H1 (cell line): Measurements from ENCODE around the gene THBS3. TPM values are rescaled to one million over a fixed set of nuclear protein-coding genes. Genes with fewer than 3 reads are reported as not detected.
A peak's percentile ranks its signal among the peaks of the same experiment; 100 is the strongest.

ENCODE experiments used
- CTCF ChIA-PET: fragments of 300-600 bp; sonication (Branson Sonifier 250); formaldehyde crosslinking; loops from one replicate; lab custom pipeline; 2021; ENCODE audit not compliant: partially characterized antibody; lab: Charles Lee
- POLR2A ChIA-PET: fragments of 300-600 bp; sonication (Branson Sonifier 250); formaldehyde crosslinking; loops from one replicate; lab custom pipeline; 2021; ENCODE audit warnings: inconsistent platforms; ENCODE audit not compliant: partially characterized antibody; lab: Charles Lee
- DNase-seq, 2 experiments: peaks; one replicate each; pipeline versions ENCODE4 v3.0.0 to v3.0.0-alpha.2; 2010 to 2022; ENCODE audit warnings: low spot score in 2 of 2, low read depth in 1 of 2, mixed read lengths in 1 of 2
- FAIRE-seq: peaks from 2 replicates; lab custom pipeline; 2011; peaks lifted over from hg19 to GRCh38; lab: Jason Lieb, UNC
- H2AFZ ChIP-seq: 2 replicates; pipeline ENCODE4 v1.8.1; 2012; ENCODE audit warnings: low read length, inconsistent platforms
- H2AK5ac ChIP-seq: 2 replicates; pipeline ENCODE4 v1.6.1; 2013; ENCODE audit warnings: low read depth, low read length
- H2BK120ac ChIP-seq: replicated peaks from 2 replicates; pipeline ENCODE3; 2013; ENCODE audit warnings: low read depth, low read length, inconsistent platforms
- H2BK12ac ChIP-seq: 2 replicates; pipeline ENCODE4 v1.6.1; 2013; ENCODE audit warnings: low read depth, low read length
- H2BK15ac ChIP-seq: 2 replicates; pipeline ENCODE4 v1.6.1; 2013; ENCODE audit warnings: low read length
- H2BK20ac ChIP-seq: 2 replicates; pipeline ENCODE4 v1.6.1; 2013; ENCODE audit warnings: low read length
- H2BK5ac ChIP-seq: 2 replicates; pipeline ENCODE4 v1.6.1; 2013; ENCODE audit warnings: low read depth, low read length
- H3K14ac ChIP-seq: 2 replicates; pipeline ENCODE4 v1.6.1; 2013; ENCODE audit warnings: inconsistent platforms; ENCODE audit not compliant: insufficient read length
- H3K18ac ChIP-seq: 2 replicates; pipeline ENCODE4 v1.6.1; 2013; ENCODE audit warnings: low read length; ENCODE audit errors: extremely low read depth
- H3K23ac ChIP-seq: 2 replicates; pipeline ENCODE4 v1.6.1; 2013; ENCODE audit warnings: inconsistent platforms; ENCODE audit not compliant: insufficient read length
- H3K23me2 ChIP-seq: 2 replicates; pipeline ENCODE4 v1.6.1; 2013; ENCODE audit warnings: low read depth, low read length
- H3K27ac ChIP-seq: 2 replicates; pipeline ENCODE4 v1.6.1; 2011; ENCODE audit warnings: low read depth, low read length, inconsistent platforms
- H3K27me3 ChIP-seq, 4 experiments: replicated peaks in 1 of 4; 1 replicate in 1 of 4; 2 replicates in 3 of 4; pipeline versions ENCODE4 v1.6.1 to v1.8.1; 2011 to 2013; ENCODE audit warnings: low read length in 3 of 4, mild to moderate bottlenecking in 3 of 4, inconsistent platforms in 2 of 4, mixed read lengths in 2 of 4, moderate library complexity in 1 of 4; ENCODE audit not compliant: control insufficient read depth in 3 of 4, insufficient read depth in 3 of 4; ENCODE audit errors: extremely low read depth in 1 of 4
- H3K36me3 ChIP-seq, 4 experiments: 2 replicates each; pipeline versions ENCODE4 v1.6.1 to v1.8.1; 2011 to 2013; ENCODE audit warnings: mild to moderate bottlenecking in 4 of 4, low read length in 3 of 4, moderate library complexity in 2 of 4, control low read depth in 1 of 4, inconsistent platforms in 1 of 4; ENCODE audit not compliant: insufficient read depth in 4 of 4, control insufficient read depth in 2 of 4
- H3K4ac ChIP-seq: replicated peaks from 2 replicates; pipeline ENCODE3; 2013; ENCODE audit warnings: low read length, low read depth, mixed read lengths, inconsistent platforms; ENCODE audit not compliant: insufficient read length
- H3K4me1 ChIP-seq, 4 experiments: replicated peaks in 1 of 4; 1 replicate in 1 of 4; 2 replicates in 3 of 4; pipeline versions ENCODE4 v1.6.1 to v1.8.1; 2011 to 2013; ENCODE audit warnings: low read length in 3 of 4, inconsistent platforms in 2 of 4, mixed read lengths in 1 of 4; ENCODE audit not compliant: insufficient read depth in 4 of 4, control insufficient read depth in 3 of 4
- H3K4me2 ChIP-seq, 2 experiments: 2 replicates each; pipeline versions ENCODE4 v1.6.1 to v1.8.1; 2011 to 2013; ENCODE audit warnings: low read depth in 2 of 2, low read length in 2 of 2, control low read depth in 1 of 2, inconsistent platforms in 1 of 2, mild to moderate bottlenecking in 1 of 2; ENCODE audit not compliant: insufficient read depth in 1 of 2
- H3K4me3 ChIP-seq, 4 experiments: fragments of 200-600, 300-600 bp in 1 of 4; sonication (generic), shearing (Covaris generic), sonication (Bioruptor Twin) in 1 of 4; 2 replicates each; pipeline versions ENCODE4 v1.5.1 to v1.8.1; 2011 to 2016; ENCODE audit warnings: low read length in 4 of 4, low read depth in 3 of 4, control low read depth in 2 of 4, inconsistent platforms in 2 of 4, mild to moderate bottlenecking in 2 of 4, mixed read lengths in 1 of 4, moderate library complexity in 1 of 4; ENCODE audit not compliant: insufficient read depth in 2 of 4; ENCODE audit errors: extremely low read depth in 1 of 4
- H3K56ac ChIP-seq: replicated peaks from 2 replicates; pipeline ENCODE3; 2013; ENCODE audit warnings: low read depth, mild to moderate bottlenecking, mixed read lengths, low read length, inconsistent platforms; ENCODE audit not compliant: insufficient read length
- H3K79me1 ChIP-seq: 2 replicates; pipeline ENCODE4 v1.6.1; 2013; ENCODE audit warnings: low read depth, low read length, control low read depth
- H3K79me2 ChIP-seq, 2 experiments: 2 replicates each; pipeline versions ENCODE4 v1.6.1 to v1.8.1; 2012 to 2013; ENCODE audit warnings: low read length in 2 of 2, mild to moderate bottlenecking in 2 of 2, inconsistent platforms in 1 of 2; ENCODE audit not compliant: insufficient read depth in 2 of 2, control insufficient read depth in 1 of 2
- H3K9ac ChIP-seq, 4 experiments: replicated peaks in 1 of 4; 1 replicate in 1 of 4; 2 replicates in 3 of 4; pipeline versions ENCODE4 v1.6.1 to v1.8.1; 2011 to 2013; ENCODE audit warnings: low read depth in 3 of 4, low read length in 3 of 4, control low read depth in 2 of 4, mild to moderate bottlenecking in 2 of 4, moderate library complexity in 2 of 4, inconsistent platforms in 1 of 4; ENCODE audit errors: extremely low read depth in 1 of 4
- H3K9me3 ChIP-seq, 2 experiments: 2 replicates each; pipeline versions ENCODE4 v1.6.1 to v1.8.1; 2012 to 2013; ENCODE audit warnings: mild to moderate bottlenecking in 2 of 2, moderate library complexity in 2 of 2, control low read depth in 1 of 2, inconsistent platforms in 1 of 2, low read depth in 1 of 2, low read length in 1 of 2, mixed read lengths in 1 of 2; ENCODE audit not compliant: insufficient read depth in 2 of 2
- H4K20me1 ChIP-seq, 2 experiments: replicated peaks in 1 of 2; 2 replicates each; pipeline versions ENCODE3 to v1.8.1; 2011 to 2013; ENCODE audit warnings: inconsistent platforms in 2 of 2, low read length in 2 of 2, mild to moderate bottlenecking in 1 of 2; ENCODE audit not compliant: insufficient read depth in 2 of 2, control insufficient read depth in 1 of 2
- H4K5ac ChIP-seq: 2 replicates; pipeline ENCODE4 v1.6.1; 2013; ENCODE audit warnings: low read length, low read depth, mixed read lengths, inconsistent platforms; ENCODE audit not compliant: insufficient read length
- H4K8ac ChIP-seq: 2 replicates; pipeline ENCODE4 v1.8.0; 2013; ENCODE audit warnings: mild to moderate bottlenecking, moderate library complexity, low read length, inconsistent platforms; ENCODE audit not compliant: insufficient read depth; ENCODE audit errors: extremely low read depth
- H4K91ac ChIP-seq: replicated peaks from 2 replicates; pipeline ENCODE3; 2013; ENCODE audit warnings: low read length, mixed read lengths, inconsistent platforms; ENCODE audit not compliant: insufficient read length
- BACH1 ChIP-seq: IDR thresholded peaks from 2 replicates; pipeline ENCODE4 v1.6.1; 2012; ENCODE audit warnings: low read length, improper control_type of control experiment
- GTF2F1 ChIP-seq: IDR thresholded peaks from 2 replicates; pipeline ENCODE4 v1.6.1; 2012; ENCODE audit warnings: low read depth, low read length, improper control_type of control experiment, borderline replicate concordance
- HDAC2 ChIP-seq, 2 experiments: fragments of 300-600 bp in 1 of 2; sonication (generic) in 1 of 2; IDR thresholded peaks; 2 replicates each; pipeline ENCODE4 v1.6.1; 2011 to 2012; ENCODE audit warnings: low read depth in 2 of 2, low read length in 2 of 2, mild to moderate bottlenecking in 2 of 2, moderate library complexity in 2 of 2, borderline replicate concordance in 1 of 2, inconsistent platforms in 1 of 2
- MAFK ChIP-seq: IDR thresholded peaks from 2 replicates; pipeline ENCODE4 v1.6.1; 2012; ENCODE audit warnings: low read depth, mild to moderate bottlenecking, improper control_type of control experiment, low read length
- PHF8 ChIP-seq: fragments of 200-600 bp; sonication (generic); conservative IDR thresholded peaks from 2 replicates; pipeline ENCODE4 v1.7.1; 2012; ENCODE audit warnings: low read depth, mild to moderate bottlenecking, inconsistent platforms, low read length, moderate library complexity
- RXRA ChIP-seq: IDR thresholded peaks from 2 replicates; pipeline ENCODE4 v1.6.1; 2011; ENCODE audit warnings: low read depth, mild to moderate bottlenecking, low read length, moderate library complexity; ENCODE audit not compliant: insufficient read depth
- SRF ChIP-seq: IDR thresholded peaks from 2 replicates; pipeline ENCODE4 v1.6.1; 2011; ENCODE audit warnings: mild to moderate bottlenecking, low read depth, low read length, moderate library complexity
- TAF7 ChIP-seq: optimal IDR thresholded peaks from 2 replicates; pipeline ENCODE3; 2011; ENCODE audit warnings: low read depth, mild to moderate bottlenecking, inconsistent platforms, low read length, moderate library complexity, borderline replicate concordance
- TEAD4 ChIP-seq: IDR thresholded peaks from 2 replicates; pipeline ENCODE4 v1.6.1; 2012; ENCODE audit warnings: low read depth, low read length, inconsistent platforms, mixed read lengths
- USF2 ChIP-seq: IDR thresholded peaks from 2 replicates; pipeline ENCODE4 v1.6.1; 2011; ENCODE audit warnings: low read length, improper control_type of control experiment
- YY1 ChIP-seq: IDR thresholded peaks from 2 replicates; pipeline ENCODE4 v1.6.1; 2011; ENCODE audit warnings: low read depth, mild to moderate bottlenecking, low read length
- WGBS, 2 experiments: shearing (Covaris generic) in 1 of 2; methylation state at CpG; one replicate each; pipeline versions ENCODE4 v1.1.6 to v1.1.7; 2013 to 2015; ENCODE audit warnings: low lambda C conversion rate in 2 of 2, mixed read lengths in 2 of 2, inconsistent platforms in 1 of 2, low coverage in 1 of 2, missing lambda C conversion rate in 1 of 2; ENCODE audit not compliant: insufficient replicate concordance in 2 of 2, insufficient coverage in 1 of 2, insufficient read length in 1 of 2; ENCODE audit errors: extremely low coverage in 1 of 2, missing lambda C conversion rate in 1 of 2; 5-methylcytosine and 5-hydroxymethylcytosine counted together
- polyA plus RNA-seq, 7 experiments: library from polyadenylated mRNA; depleted of rRNA in 3 of 7; stranded (reverse) in 5 of 7; unstranded in 2 of 7; fragments of >200 nt in 5 of 7; fragments of 200-250 nt in 2 of 7; gene quantifications; 1 replicate in 5 of 7; 2 replicates in 1 of 7; 4 replicates in 1 of 7; pipeline versions ENCODE4 v1.2.1 to v1.2.3, GENCODE V29; 2011 to 2013; ENCODE audit warnings: missing spikeins in 2 of 7, mixed read lengths in 2 of 7
- total RNA-seq: library from RNA; stranded (reverse); fragmentation: NEBNext Ultra II Directional; extraction: Animal tissue kit (Norgen Biotek cat#: 25700); gene quantifications from 2 replicates; pipeline ENCODE4 v1.2.1, GENCODE V29; 2021

THBS3 gene
- total and polyA plus RNA-seq, 2 of the 8 experiments (the other 6 are each of a cell fraction or from before 2014, with no cell fraction given), result 3.0 to 3.5 TPM

- Histone ChIP-seq H3K9ac (no peak overlapping the region; a peak in 1 of 7 replicates), H3K9me3 (no peaks in the 10 kb centered on the region), H2BK12ac (no peak overlapping the region; the same call in 1 of the 2 replicates), H3K4me3 (peak overlapping the region; percentile 11 to 64 (median 58)), H3K36me3 (peaks cover 0 to 9% (median 2%) of the 10 kb centered on the region in 4 experiments; a peak in 2 of 8 replicates), H2BK5ac (no peak overlapping the region), H3K27me3 (peaks cover 0 to 9% (median 4%) of the 10 kb centered on the region in 4 experiments; a peak in 2 of 7 replicates), H3K79me2 (0 out of 4 replicates have a peak, but pooled peaks cover 0 to 3% of the 10 kb centered on the region in 2 experiments), H4K5ac (peak overlapping the region; percentile 47), H2AK5ac (no peak overlapping the region), H3K4ac (no peak overlapping the region), H3K14ac (no peak overlapping the region), H2BK120ac (no peak overlapping the region), H3K56ac (no peak overlapping the region), H2AFZ (no peak overlapping the region), H2BK15ac (0 out of 2 replicates have a peak overlapping the region, but pooled peaks have one; percentile 90)
- FAIRE-seq, result no peak
- CTCF ChIA-PET, result interaction anchor here (0.6 to 15.2 kb wide), 56 partner anchors 9 to 868 kb away, joined by 3 to 227 read pairs (median 6); partner anchors contain the start of genes ASH1L, CLK2, FDPS and HCN3
- WGBS, 2 experiments, result 57% methylated on average over 8 of the region's 28 CpGs; no CpG with 5 or more reads in 1 of the 2 experiments
- POLR2A ChIA-PET, result interaction anchor here (0.6 to 7.1 kb wide), 22 partner anchors 11 to 1411 kb away, joined by 3 to 48 read pairs (median 5); partner anchors contain the start of genes CLK2, FDPS, HCN3 and RUSC1
- TF ChIP-seq USF2, result no peak
- TF ChIP-seq MAFK, result no peak
- TF ChIP-seq HDAC2 (IDR thresholded peaks at IDR 0.05; ENCODE audit: borderline replicate concordance in 1 of 2, low read depth in 2 of 2, low read length in 2 of 2), result no peak
- no peak for TF ChIP-seq GTF2F1
- no peak for TF ChIP-seq PHF8
- TF ChIP-seq SRF, result no peak
- TF ChIP-seq YY1, result no peak
- no peak for TF ChIP-seq RXRA
- TF ChIP-seq BACH1, result no peak
- TF ChIP-seq TEAD4, result no peak
- TF ChIP-seq TAF7, result no peak
- TF ChIP-seq, all 59 proteins: peak for 0
- H3K23ac ChIP-seq, result no peak overlapping the region
- no peak for DNase-seq
- peak overlapping the region; percentile 0 to 91; a peak in 3 of 4 replicates for H3K4me2 ChIP-seq
- peak overlapping the region; percentile 17; the same call in 1 of the 2 replicates for H3K18ac ChIP-seq
- H4K20me1 ChIP-seq, result peaks cover 0 to 5% of the 10 kb centered on the region in 2 experiments
- no peak overlapping the region for H3K27ac ChIP-seq
- no peak overlapping the region for H2BK20ac ChIP-seq
- H4K8ac ChIP-seq, result peak overlapping the region; percentile 92
- peaks cover 0 to 19% (median 12%) of the 10 kb centered on the region in 4 experiments; a peak in 6 of 7 replicates for H3K4me1 ChIP-seq
- H3K79me1 ChIP-seq, result no peaks in the 10 kb centered on the region
- peaks cover 8% of the 10 kb centered on the region; the same call in 1 of the 2 replicates for H3K23me2 ChIP-seq
- peak overlapping the region; percentile 60 for H4K91ac ChIP-seq
These were observed 42.5 kb upstream of the THBS3 start for GRCh38 chr1:155250246-155250632.
